ENCODE results near the gene RFNG. TPM values are rescaled to one million over a fixed set of nuclear protein-coding genes. Genes with fewer than 3 reads are reported as not detected.
A peak's percentile ranks its signal among the peaks of the same experiment; 100 is the strongest.

The RFNG gene
- total RNA-seq, 1 donor from 2014 or later = 13.6 TPM

- no peaks in the 10 kb centered on the region for H3K36me3 ChIP-seq
- H3K9me3 Mint-ChIP-seq = no peaks in the 10 kb centered on the region
- TF ChIP-seq EZH2phosphoT487 (IDR thresholded peaks at IDR 0.05) (no peak), EZH2 (IDR thresholded peaks at IDR 0.05) (no peak), CTCF (IDR thresholded peaks at IDR 0.05) (no peak)
These were observed 31.0 kb downstream of the RFNG start for GRCh38 chr17:82020572-82021106.

GRCh38 chr17:82019690-82020571 is 31.7 kb downstream of the RFNG start:
- H3K4me1 ChIP-seq = peaks cover 11% of the 10 kb centered on the region
- no peak overlapping the region for H3K4me3 ChIP-seq
- no peak overlapping the region for H3K27ac Mint-ChIP-seq
- H3K79me2 ChIP-seq (ENCODE audit: low read depth) = peaks cover 23% of the 10 kb centered on the region
- TF ChIP-seq CTCF (IDR thresholded peaks at IDR 0.05) (peak; percentile 84), EZH2phosphoT487 (IDR thresholded peaks at IDR 0.05) (no peak)
- peak overlapping the region; percentile 89 for H3K4me3 Mint-ChIP-seq
- H3K27me3 Mint-ChIP-seq (ENCODE audit: insufficient read depth, low read depth) = no peaks in the 10 kb centered on the region
- no peaks in the 10 kb centered on the region for H3K36me3 ChIP-seq
- no peaks in the 10 kb centered on the region for H3K9me3 Mint-ChIP-seq
- peaks cover 15% of the 10 kb centered on the region for H3F3A ChIP-seq (ENCODE audit: low read depth)
- no peak overlapping the region for H3K4me2 ChIP-seq
- no peak overlapping the region for H2AFZ ChIP-seq (replicated peaks)
- no peaks in the 10 kb centered on the region for H3K27me3 ChIP-seq
- no peak overlapping the region for H3K27ac ChIP-seq
- no peaks in the 10 kb centered on the region for H3K9me3 ChIP-seq (ENCODE audit: low read depth)
- peaks cover 13% of the 10 kb centered on the region for H3K4me1 Mint-ChIP-seq
- H3K9ac ChIP-seq = no peak overlapping the region
- H3K36me3 Mint-ChIP-seq = no peaks in the 10 kb centered on the region
- DNase-seq (ENCODE audit: low spot score) = peak; percentile 87
- H4K20me1 ChIP-seq (ENCODE audit: low read depth) = peaks cover 29% of the 10 kb centered on the region

More at GRCh38 chr17:82020572-82021106, 31.0 kb downstream of the RFNG start:
- H3K36me3 Mint-ChIP-seq = no peaks in the 10 kb centered on the region
- peaks cover 29% of the 10 kb centered on the region for H4K20me1 ChIP-seq (ENCODE audit: low read depth)
- peaks cover 23% of the 10 kb centered on the region for H3K79me2 ChIP-seq (ENCODE audit: low read depth)
- no peak overlapping the region for H2AFZ ChIP-seq (replicated peaks)
- no peak overlapping the region for H3K27ac Mint-ChIP-seq
- peaks cover 11% of the 10 kb centered on the region for H3K4me1 ChIP-seq
- H3K4me3 ChIP-seq = no peak overlapping the region
- peaks cover 15% of the 10 kb centered on the region for H3F3A ChIP-seq (ENCODE audit: low read depth)
- H3K27ac ChIP-seq = no peak overlapping the region
- H3K4me1 Mint-ChIP-seq = peaks cover 13% of the 10 kb centered on the region
- peak overlapping the region; percentile 89 for H3K4me3 Mint-ChIP-seq
- H3K9me3 ChIP-seq (ENCODE audit: low read depth) = no peaks in the 10 kb centered on the region
- H3K4me2 ChIP-seq = no peak overlapping the region
- DNase-seq (ENCODE audit: low spot score) = no peak
- H3K27me3 ChIP-seq = no peaks in the 10 kb centered on the region
- H3K27me3 Mint-ChIP-seq (ENCODE audit: insufficient read depth, low read depth) = no peaks in the 10 kb centered on the region
- H3K9ac ChIP-seq = no peak overlapping the region

GRCh38 chr17:82018989-82019689 is 32.5 kb downstream of the RFNG start:
- Histone ChIP-seq H4K20me1 (ENCODE audit: low read depth) (peaks cover 29% of the 10 kb centered on the region), H3F3A (ENCODE audit: low read depth) (peaks cover 15% of the 10 kb centered on the region), H3K79me2 (ENCODE audit: low read depth) (peaks cover 20% of the 10 kb centered on the region), H3K9ac (no peak overlapping the region), H3K4me1 (peaks cover 10% of the 10 kb centered on the region), H3K4me3 (no peak overlapping the region), H3K4me2 (no peak overlapping the region), H3K36me3 (no peaks in the 10 kb centered on the region), H3K27ac (no peak overlapping the region), H3K27me3 (no peaks in the 10 kb centered on the region), H3K9me3 (ENCODE audit: low read depth) (no peaks in the 10 kb centered on the region), H2AFZ (replicated peaks) (no peak overlapping the region)
- TF ChIP-seq EZH2phosphoT487 (IDR thresholded peaks at IDR 0.05) (no peak), CTCF (IDR thresholded peaks at IDR 0.05) (no peak), EZH2 (IDR thresholded peaks at IDR 0.05) (no peak)
- Mint-ChIP-seq H3K36me3 (no peaks in the 10 kb centered on the region), H3K4me3 (no peak overlapping the region), H3K27me3 (ENCODE audit: insufficient read depth, low read depth) (no peaks in the 10 kb centered on the region), H3K27ac (no peak overlapping the region), H3K9me3 (no peaks in the 10 kb centered on the region), H3K4me1 (peaks cover 12% of the 10 kb centered on the region)
- DNase-seq (ENCODE audit: low spot score) = no peak

Measured in neural progenitor cell (in vitro differentiated cells).